Endothelial cell (in vitro differentiated cells): ENCODE data around the gene ARMC2. TPM values are rescaled to one million over a fixed set of nuclear protein-coding genes. Genes with fewer than 3 reads are reported as not detected.

Experiments used
- DNase-seq: peaks from one replicate; pipeline ENCODE4 v3.0.0; 2021; ENCODE audit warnings: low spot score
- H3K27ac Mint-ChIP-seq: one replicate; pipeline ENCODE4 v1.8.0; 2021; ENCODE audit warnings: mixed read lengths, inconsistent platforms; ENCODE audit not compliant: unreplicated experiment
- H3K27me3 Mint-ChIP-seq: one replicate; pipeline ENCODE4 v1.8.0; 2021; ENCODE audit warnings: mild to moderate bottlenecking, moderate library complexity, mixed read lengths, inconsistent platforms; ENCODE audit not compliant: unreplicated experiment
- H3K36me3 Mint-ChIP-seq: one replicate; pipeline ENCODE4 v1.8.0; 2021; ENCODE audit warnings: mild to moderate bottlenecking, low read depth, mixed read lengths, inconsistent platforms; ENCODE audit not compliant: unreplicated experiment
- H3K4me1 Mint-ChIP-seq: one replicate; pipeline ENCODE4 v1.8.0; 2021; ENCODE audit warnings: mild to moderate bottlenecking, mixed read lengths, inconsistent platforms; ENCODE audit not compliant: unreplicated experiment
- H3K4me3 Mint-ChIP-seq: one replicate; pipeline ENCODE4 v1.8.0; 2021; ENCODE audit warnings: mild to moderate bottlenecking, mixed read lengths, inconsistent platforms; ENCODE audit not compliant: unreplicated experiment
- H3K9me3 Mint-ChIP-seq: one replicate; pipeline ENCODE4 v1.8.0; 2021; ENCODE audit warnings: mixed read lengths, inconsistent platforms; ENCODE audit not compliant: unreplicated experiment
- CTCF ChIP-seq: fragments of 200-600 bp; sonication (generic); IDR thresholded peaks from one replicate; pipeline ENCODE4 v1.5.0; 2021; ENCODE audit warnings: antibody characterized with exemption; ENCODE audit not compliant: unreplicated experiment
- total RNA-seq: library from RNA; stranded (reverse); fragmentation: NEBNext Ultra II Directional; extraction: Animal tissue kit (Norgen Biotek cat#: 25700); gene quantifications from one replicate; pipeline ENCODE4 v1.2.1, GENCODE V29; 2021; ENCODE audit not compliant: unreplicated experiment

The ARMC2 gene
- total RNA-seq, 1 donor from 2014 or later = 6.3 TPM

- no peak overlapping the region for H3K4me3 Mint-ChIP-seq
- no peak for DNase-seq
- no peaks in the 10 kb centered on the region for H3K9me3 Mint-ChIP-seq
- peaks cover 13% of the 10 kb centered on the region for H3K4me1 Mint-ChIP-seq
- H3K36me3 Mint-ChIP-seq = peaks cover 6% of the 10 kb centered on the region
- no peak for TF ChIP-seq CTCF
- no peak overlapping the region for H3K27ac Mint-ChIP-seq
- peaks cover 2% of the 10 kb centered on the region for H3K27me3 Mint-ChIP-seq
Observed at GRCh38 chr6:108937170-108937569, 88.9 kb downstream of the ARMC2 start.

- no peak for DNase-seq
- no peak for TF ChIP-seq CTCF
- no peak overlapping the region for H3K4me3 Mint-ChIP-seq
- H3K9me3 Mint-ChIP-seq = no peaks in the 10 kb centered on the region
- peaks cover 4% of the 10 kb centered on the region for H3K27me3 Mint-ChIP-seq
- H3K4me1 Mint-ChIP-seq = peaks cover 18% of the 10 kb centered on the region
- H3K27ac Mint-ChIP-seq = no peak overlapping the region
- peaks cover 6% of the 10 kb centered on the region for H3K36me3 Mint-ChIP-seq
Observed at GRCh38 chr6:108940741-108941140, 92.5 kb downstream of the ARMC2 start.

- Mint-ChIP-seq H3K36me3 (peaks cover 6% of the 10 kb centered on the region), H3K9me3 (no peaks in the 10 kb centered on the region), H3K4me3 (no peak overlapping the region), H3K27me3 (peaks cover 4% of the 10 kb centered on the region), H3K27ac (no peak overlapping the region), H3K4me1 (peaks cover 18% of the 10 kb centered on the region)
- DNase-seq = no peak
- TF ChIP-seq CTCF = no peak
Observed at GRCh38 chr6:108941281-108941680, 93.1 kb downstream of the ARMC2 start.

GRCh38 chr6:108941859-108942258 lies 93.6 kb downstream of the ARMC2 start:
- H3K36me3 Mint-ChIP-seq = peaks cover 10% of the 10 kb centered on the region
- no peak overlapping the region for H3K4me3 Mint-ChIP-seq
- peaks cover 4% of the 10 kb centered on the region for H3K9me3 Mint-ChIP-seq
- peaks cover 6% of the 10 kb centered on the region for H3K27me3 Mint-ChIP-seq
- TF ChIP-seq CTCF = no peak
- DNase-seq = no peak
- peaks cover 22% of the 10 kb centered on the region for H3K4me1 Mint-ChIP-seq
- H3K27ac Mint-ChIP-seq = no peak overlapping the region

- Mint-ChIP-seq H3K27ac (peak overlapping the region; percentile 72), H3K36me3 (peaks cover 11% of the 10 kb centered on the region), H3K9me3 (peaks cover 4% of the 10 kb centered on the region), H3K4me3 (no peak overlapping the region), H3K27me3 (peaks cover 7% of the 10 kb centered on the region), H3K4me1 (peaks cover 25% of the 10 kb centered on the region)
- peak; percentile 17 for DNase-seq
- no peak for TF ChIP-seq CTCF
Observed at GRCh38 chr6:108942556-108943492, 94.6 kb downstream of the ARMC2 start.
